Activated T-cell treated with anti-CD3 and anti-CD28 coated beads, Interleukin-2, amount 50 U/mL, for 4 hours (primary cell): ENCODE measurements around the gene CELF4. TPM values are rescaled to one million over a fixed set of nuclear protein-coding genes. Genes with fewer than 3 reads are reported as not detected.

Source experiments
- ATAC-seq, 2 donors: fragments of 200-7000 bp; cut with Tn5 transposase; one replicate each; pipeline ENCODE4 v1.10.0; 2021
- DNase-seq: peaks from one replicate; pipeline ENCODE4 v3.0.0-alpha.2; 2020
- H3K27me3 Mint-ChIP-seq: one replicate; pipeline ENCODE4 v1.8.0; 2021; ENCODE audit warnings: low read depth, mixed read lengths
- H3K36me3 Mint-ChIP-seq: one replicate; pipeline ENCODE4 v1.8.0; 2022; ENCODE audit warnings: mixed read lengths; ENCODE audit not compliant: insufficient read depth
- H3K4me1 Mint-ChIP-seq: one replicate; pipeline ENCODE4 v1.8.0; 2021; ENCODE audit warnings: low read depth, mixed read lengths
- H3K4me3 Mint-ChIP-seq: one replicate; pipeline ENCODE4 v1.8.0; 2021; ENCODE audit warnings: mild to moderate bottlenecking, moderate library complexity, mixed read lengths
- H3K9me3 Mint-ChIP-seq: one replicate; pipeline ENCODE4 v1.8.0; 2021; ENCODE audit warnings: mixed read lengths
- total RNA-seq, 3 donors: library from RNA; stranded (reverse); gene quantifications; one replicate each; pipeline ENCODE4 v1.2.1, GENCODE V29; 2021

The CELF4 gene
- total RNA-seq, 3 donors from 2014 or later: not detected

DNA sequence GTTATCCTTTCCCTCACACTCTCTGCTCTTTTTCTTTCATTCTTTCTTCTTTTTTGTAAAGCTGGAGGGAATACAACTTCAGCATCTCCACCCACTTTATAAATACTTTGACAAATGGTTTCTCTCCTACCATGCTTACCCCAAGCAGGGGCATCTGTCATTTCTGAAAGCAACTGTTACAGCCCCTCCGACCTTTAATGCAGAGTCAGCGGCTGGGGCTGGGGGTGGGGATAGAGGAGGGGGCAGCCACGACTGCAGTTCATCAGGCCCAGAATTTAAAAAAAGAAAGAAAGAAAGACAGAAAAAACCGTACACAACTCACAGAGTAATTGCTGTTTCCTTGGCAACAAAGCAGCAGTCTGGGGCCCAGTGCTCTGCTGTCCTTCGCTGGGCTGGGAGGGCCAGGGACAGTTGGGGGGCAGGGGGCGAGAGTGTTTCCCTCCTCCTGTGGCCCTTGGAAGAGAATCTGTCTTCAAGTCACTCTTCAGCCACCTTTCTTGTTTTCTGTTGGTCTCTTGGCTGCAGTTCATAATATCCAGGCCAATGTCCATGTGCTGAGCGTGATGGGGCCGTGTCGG is 53.8 kb downstream of the CELF4 start:
- H3K36me3 Mint-ChIP-seq: no peaks in the 10 kb centered on the region
- ATAC-seq (peak in 1 of 2 donors; percentile 8), DNase-seq (no peak)
- no peaks in the 10 kb centered on the region for H3K4me1 Mint-ChIP-seq
- H3K4me3 Mint-ChIP-seq: no peak overlapping the region
- peaks cover 7% of the 10 kb centered on the region for H3K9me3 Mint-ChIP-seq
- H3K27me3 Mint-ChIP-seq: no peaks in the 10 kb centered on the region

DNA sequence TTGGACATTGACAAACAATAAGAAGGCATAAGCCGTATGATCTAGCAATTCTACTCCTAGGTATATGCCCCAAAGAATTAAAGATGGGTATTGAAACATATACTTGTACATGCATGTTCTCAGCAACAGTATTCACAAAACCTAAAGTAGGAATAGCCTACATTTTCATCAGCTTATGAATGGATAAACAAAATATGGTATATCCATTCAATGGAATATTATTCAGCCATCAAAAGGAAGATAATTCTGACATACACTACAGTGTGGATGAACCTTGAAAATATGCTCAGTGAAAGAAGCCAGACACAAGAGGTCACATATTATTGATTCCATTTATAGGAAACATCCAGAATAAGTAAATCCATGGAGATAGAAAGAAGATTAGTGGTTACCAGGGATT is 56.0 kb downstream of the CELF4 start:
- ATAC-seq (no peak), DNase-seq (no peak)
- Mint-ChIP-seq H3K4me3 (no peak overlapping the region), H3K36me3 (no peaks in the 10 kb centered on the region), H3K9me3 (peaks cover 7% of the 10 kb centered on the region), H3K4me1 (no peaks in the 10 kb centered on the region), H3K27me3 (no peaks in the 10 kb centered on the region)

DNA sequence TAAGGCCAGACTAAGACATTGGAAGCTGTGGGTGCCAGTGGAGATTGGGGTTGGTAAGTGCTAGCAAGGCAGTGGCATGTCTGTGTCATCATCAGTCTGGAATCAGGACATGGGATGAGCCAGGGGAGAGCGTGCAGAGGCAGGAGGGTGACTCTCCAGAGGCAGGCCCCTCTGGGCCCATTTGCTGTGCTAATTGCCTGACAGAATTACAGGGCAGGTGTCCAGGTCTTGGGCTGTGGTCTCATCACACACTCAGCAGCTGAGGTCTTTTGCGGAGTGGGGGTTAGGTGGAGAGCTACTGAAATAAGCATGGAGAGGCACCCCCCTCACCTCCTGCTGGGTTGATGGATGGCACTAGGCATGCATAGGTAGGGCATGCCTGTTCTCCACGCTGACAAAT is 57.4 kb downstream of the CELF4 start:
- Mint-ChIP-seq H3K4me1 (no peaks in the 10 kb centered on the region), H3K36me3 (no peaks in the 10 kb centered on the region), H3K9me3 (peaks cover 7% of the 10 kb centered on the region), H3K4me3 (no peak overlapping the region), H3K27me3 (no peaks in the 10 kb centered on the region)
- no peak for DNase-seq
- ATAC-seq: no peak

DNA sequence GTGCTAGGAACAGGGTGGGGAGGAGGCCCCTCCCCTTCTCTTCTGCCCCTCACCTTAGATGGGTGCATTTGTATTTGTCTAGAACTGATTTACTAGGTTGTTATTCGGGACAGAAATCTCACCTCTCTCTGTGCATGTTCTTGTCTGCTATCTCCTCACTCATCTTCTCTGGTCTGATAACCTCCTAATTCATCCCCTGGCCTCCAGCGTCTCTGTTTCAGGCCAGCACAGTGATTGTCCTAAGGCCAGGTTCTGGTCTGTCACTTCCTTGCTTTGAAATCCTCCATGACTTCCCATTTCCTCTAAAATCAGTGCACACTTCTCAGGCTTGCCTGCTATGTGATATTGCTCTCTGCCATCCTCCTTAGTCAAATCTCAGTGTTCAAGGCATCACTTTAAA is 58.4 kb downstream of the CELF4 start:
- Mint-ChIP-seq H3K9me3 (peaks cover 7% of the 10 kb centered on the region), H3K4me3 (no peak overlapping the region), H3K27me3 (no peaks in the 10 kb centered on the region), H3K4me1 (no peaks in the 10 kb centered on the region), H3K36me3 (no peaks in the 10 kb centered on the region)
- ATAC-seq: no peak
- DNase-seq: no peak

DNA sequence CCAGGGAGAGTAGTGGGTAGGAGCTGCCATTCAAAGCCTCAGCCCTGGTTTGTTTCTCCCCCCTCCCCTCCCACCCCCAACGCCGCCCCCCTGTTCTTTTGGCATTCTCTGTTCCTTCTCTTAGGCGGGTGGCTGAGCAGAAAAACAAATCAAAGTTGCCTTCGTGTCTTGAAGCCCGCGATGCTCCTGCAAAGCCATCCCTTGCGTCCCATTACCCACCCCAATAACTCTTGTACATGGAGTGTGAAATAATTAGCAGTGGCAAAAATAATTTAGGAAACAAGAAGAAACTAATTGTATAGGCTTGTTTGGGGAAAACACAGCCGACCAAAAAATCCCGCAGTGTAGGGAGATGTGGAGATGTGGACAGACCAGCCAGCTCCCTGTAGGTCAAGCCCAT is 59.6 kb downstream of the CELF4 start:
- DNase-seq: no peak
- Mint-ChIP-seq H3K36me3 (no peaks in the 10 kb centered on the region), H3K4me3 (no peak overlapping the region), H3K9me3 (peaks cover 7% of the 10 kb centered on the region), H3K27me3 (no peaks in the 10 kb centered on the region), H3K4me1 (no peaks in the 10 kb centered on the region)
- no peak for ATAC-seq

DNA sequence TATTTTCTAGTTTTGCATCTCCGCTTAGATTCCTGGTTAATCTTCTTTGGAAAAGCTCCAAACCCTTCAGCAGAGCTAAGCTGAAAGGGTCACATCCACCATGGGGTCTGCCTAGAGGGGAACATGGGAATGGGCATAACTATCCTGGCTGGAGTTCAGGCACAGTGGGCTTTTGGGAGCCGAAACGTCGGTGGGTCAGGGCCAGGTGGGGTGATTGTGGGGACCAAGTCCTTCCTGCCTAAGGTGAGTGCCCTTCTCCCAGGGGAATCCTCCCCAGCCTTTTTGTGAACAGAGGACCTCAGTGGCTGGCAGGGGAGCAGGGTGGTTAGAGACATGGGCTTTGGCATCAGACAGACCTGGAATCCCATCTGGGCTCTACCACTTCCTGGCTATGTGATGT is 60.3 kb downstream of the CELF4 start:
- H3K4me1 Mint-ChIP-seq: no peaks in the 10 kb centered on the region
- DNase-seq (no peak), ATAC-seq (no peak)
- H3K36me3 Mint-ChIP-seq: no peaks in the 10 kb centered on the region
- H3K27me3 Mint-ChIP-seq: no peaks in the 10 kb centered on the region
- peaks cover 7% of the 10 kb centered on the region for H3K9me3 Mint-ChIP-seq
- H3K4me3 Mint-ChIP-seq: no peak overlapping the region

DNA sequence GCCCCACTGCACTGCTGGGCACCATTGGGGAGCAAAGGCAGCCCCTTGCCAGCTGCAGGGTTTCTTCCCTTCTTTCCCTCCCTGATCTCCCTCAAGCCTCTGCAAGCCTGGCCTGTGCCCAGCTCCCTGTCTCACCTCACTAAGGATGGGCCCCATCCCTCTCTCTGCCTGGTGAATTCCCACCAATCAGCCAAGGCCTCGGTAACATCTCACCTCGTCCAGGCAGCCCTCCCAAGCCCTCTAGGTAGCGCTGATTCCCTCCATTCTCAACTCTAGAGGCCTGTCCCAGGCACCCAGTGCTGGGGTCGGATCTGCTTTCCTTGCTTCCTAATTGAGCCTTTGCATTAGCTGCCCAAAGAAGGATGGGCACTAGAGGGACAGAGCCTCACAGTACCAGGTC is 63.0 kb downstream of the CELF4 start:
- Mint-ChIP-seq H3K27me3 (peaks cover 1% of the 10 kb centered on the region), H3K4me1 (no peaks in the 10 kb centered on the region), H3K9me3 (no peaks in the 10 kb centered on the region), H3K36me3 (no peaks in the 10 kb centered on the region), H3K4me3 (no peak overlapping the region)
- DNase-seq: no peak
- no peak for ATAC-seq

DNA sequence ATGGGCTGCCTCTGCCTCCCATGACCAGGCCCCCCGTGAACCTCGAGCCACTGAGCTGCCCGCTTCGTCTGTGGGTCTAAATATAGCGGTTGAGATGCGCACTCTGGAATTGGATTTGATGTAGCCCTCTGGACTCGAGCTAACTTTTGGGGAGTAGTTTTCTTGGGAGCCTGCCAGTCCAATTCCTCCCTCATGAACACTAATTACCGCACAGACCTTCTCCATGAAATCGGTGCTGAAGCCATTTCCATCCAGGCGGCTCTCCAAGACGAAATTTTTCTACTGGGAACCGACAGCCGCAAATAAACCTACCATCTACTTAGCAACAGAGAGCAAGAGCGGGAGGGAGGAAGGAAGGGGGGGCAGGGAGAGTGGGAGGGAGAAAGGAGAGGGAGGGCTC is 63.6 kb downstream of the CELF4 start:
- H3K4me1 Mint-ChIP-seq: no peaks in the 10 kb centered on the region
- H3K36me3 Mint-ChIP-seq: no peaks in the 10 kb centered on the region
- H3K4me3 Mint-ChIP-seq: no peak overlapping the region
- H3K27me3 Mint-ChIP-seq: peaks cover 1% of the 10 kb centered on the region
- DNase-seq: no peak
- no peak for ATAC-seq
- no peaks in the 10 kb centered on the region for H3K9me3 Mint-ChIP-seq

DNA sequence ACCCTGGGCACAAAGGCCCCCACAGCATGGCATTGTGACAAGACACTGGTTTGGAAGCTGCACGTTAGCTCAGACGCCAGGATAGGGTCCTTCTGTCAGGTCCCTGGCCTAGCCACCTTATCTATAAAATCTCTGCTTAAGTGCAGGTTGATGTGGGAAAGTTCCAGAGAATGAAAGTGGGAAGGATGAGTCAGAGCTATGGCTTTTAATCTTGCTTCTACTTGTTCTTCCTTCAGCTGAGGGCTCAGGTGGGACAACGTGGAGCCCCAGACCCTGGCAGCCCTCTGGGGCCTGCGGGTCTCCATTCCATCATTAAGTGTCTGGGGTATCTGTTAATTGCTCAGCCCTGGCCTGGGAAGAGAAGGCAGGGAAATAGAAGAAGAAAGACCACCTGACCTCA is 64.5 kb downstream of the CELF4 start:
- Mint-ChIP-seq H3K4me1 (no peaks in the 10 kb centered on the region), H3K9me3 (no peaks in the 10 kb centered on the region), H3K27me3 (peaks cover 1% of the 10 kb centered on the region), H3K4me3 (no peak overlapping the region), H3K36me3 (no peaks in the 10 kb centered on the region)
- ATAC-seq (no peak), DNase-seq (no peak)

DNA sequence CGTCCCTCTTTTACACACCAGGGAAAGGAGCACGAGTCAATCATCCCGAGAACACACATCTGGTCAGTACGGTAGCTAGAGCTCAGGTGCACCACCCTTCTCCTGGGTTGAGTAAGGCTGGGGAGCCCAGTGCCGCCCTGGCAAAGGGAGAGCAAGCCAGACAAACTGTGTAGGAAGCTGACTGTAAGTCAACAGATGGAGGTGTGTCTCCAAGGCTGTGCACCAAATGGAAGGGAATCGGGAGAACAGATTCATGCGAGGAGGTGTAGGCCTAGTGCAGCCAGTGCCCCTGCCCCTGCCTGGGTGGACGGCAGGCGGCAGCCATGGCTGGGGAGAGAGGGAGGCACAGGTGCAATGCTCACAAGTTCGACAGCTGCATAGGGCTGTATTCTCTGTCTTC is 65.7 kb downstream of the CELF4 start:
- Mint-ChIP-seq H3K36me3 (no peaks in the 10 kb centered on the region), H3K9me3 (no peaks in the 10 kb centered on the region), H3K4me3 (no peak overlapping the region), H3K27me3 (peaks cover 1% of the 10 kb centered on the region), H3K4me1 (no peaks in the 10 kb centered on the region)
- no peak for DNase-seq
- ATAC-seq: no peak

DNA sequence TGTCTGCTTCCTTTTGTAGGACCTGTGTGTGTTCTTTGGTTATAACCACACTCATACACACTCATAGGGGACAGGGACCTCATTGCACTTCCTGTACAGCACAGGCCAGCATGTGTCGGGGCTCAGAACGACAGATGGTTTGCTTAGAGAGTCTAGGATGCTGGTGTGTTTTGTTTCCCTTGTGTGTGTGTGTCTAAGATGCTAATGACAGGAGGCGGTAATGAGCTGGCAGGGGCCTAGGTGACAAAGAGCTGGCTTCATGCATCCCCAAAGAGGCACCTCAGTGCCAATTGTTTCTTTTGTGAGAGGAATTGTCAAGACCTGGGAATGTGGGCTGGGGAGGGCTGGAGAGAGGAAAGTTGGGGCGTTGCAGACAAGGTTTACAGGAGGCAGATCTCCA is 66.6 kb downstream of the CELF4 start:
- Mint-ChIP-seq H3K4me1 (no peaks in the 10 kb centered on the region), H3K9me3 (no peaks in the 10 kb centered on the region), H3K27me3 (peaks cover 1% of the 10 kb centered on the region), H3K4me3 (no peak overlapping the region), H3K36me3 (no peaks in the 10 kb centered on the region)
- DNase-seq: no peak
- no peak for ATAC-seq

DNA sequence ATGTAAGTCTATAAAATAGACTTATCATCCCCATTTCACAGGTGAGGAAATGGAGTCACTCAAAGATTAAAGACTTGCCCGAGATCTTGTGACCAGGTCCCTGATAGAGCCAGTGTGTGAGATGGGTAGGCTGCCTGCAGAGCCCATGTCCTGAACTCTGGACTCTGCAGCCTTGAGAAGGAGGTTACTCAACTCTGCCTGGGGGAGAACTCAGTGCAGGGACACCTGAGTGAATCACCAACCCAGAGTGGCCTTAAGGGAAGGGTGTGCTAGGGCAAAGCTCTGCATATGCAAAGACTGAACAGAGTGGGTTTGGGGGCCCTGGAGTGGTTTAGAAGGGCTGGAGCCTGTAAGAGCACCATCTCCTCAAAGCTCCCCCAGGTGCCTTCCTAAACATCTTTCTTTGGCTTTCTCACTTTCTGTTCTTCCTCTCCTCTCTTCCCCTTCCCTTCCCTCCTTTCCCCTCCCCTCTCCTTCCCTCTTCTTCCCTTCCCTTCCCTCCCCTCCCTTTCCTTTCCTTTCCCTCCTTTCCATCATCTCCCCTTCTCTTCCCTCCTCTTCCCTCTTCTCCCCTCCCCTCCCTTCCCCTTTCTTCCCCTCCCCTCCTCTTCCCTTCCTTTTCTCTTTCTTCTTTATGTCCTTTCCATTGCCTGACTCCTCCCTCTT is 67.6 kb downstream of the CELF4 start:
- H3K9me3 Mint-ChIP-seq: no peaks in the 10 kb centered on the region
- H3K4me3 Mint-ChIP-seq: no peak overlapping the region
- H3K36me3 Mint-ChIP-seq: no peaks in the 10 kb centered on the region
- ATAC-seq (no peak), DNase-seq (no peak)
- H3K27me3 Mint-ChIP-seq: peaks cover 4% of the 10 kb centered on the region
- H3K4me1 Mint-ChIP-seq: no peaks in the 10 kb centered on the region

DNA sequence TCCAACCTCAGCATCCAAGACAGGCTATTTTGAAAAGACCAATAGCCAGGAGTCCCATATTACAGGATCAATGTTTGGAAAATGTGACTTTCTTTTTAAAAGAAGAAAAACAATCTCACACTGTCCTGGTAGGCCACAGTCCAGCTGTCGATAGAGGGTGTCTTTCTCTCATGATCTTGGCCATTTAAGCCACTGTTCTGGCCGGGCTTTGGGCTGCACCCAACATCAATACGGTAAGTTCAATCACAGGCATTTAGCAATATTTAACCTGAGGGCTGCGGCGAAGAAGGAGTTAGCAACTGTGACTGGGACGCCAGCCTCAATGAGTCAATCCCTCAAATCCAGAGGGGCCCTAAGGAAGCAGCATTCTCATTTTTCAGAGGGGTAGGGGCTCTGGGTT is 69.0 kb downstream of the CELF4 start:
- ATAC-seq: no peak
- Mint-ChIP-seq H3K36me3 (no peaks in the 10 kb centered on the region), H3K4me1 (no peaks in the 10 kb centered on the region), H3K9me3 (no peaks in the 10 kb centered on the region), H3K27me3 (peaks cover 8% of the 10 kb centered on the region), H3K4me3 (no peak overlapping the region)
- DNase-seq: no peak

DNA sequence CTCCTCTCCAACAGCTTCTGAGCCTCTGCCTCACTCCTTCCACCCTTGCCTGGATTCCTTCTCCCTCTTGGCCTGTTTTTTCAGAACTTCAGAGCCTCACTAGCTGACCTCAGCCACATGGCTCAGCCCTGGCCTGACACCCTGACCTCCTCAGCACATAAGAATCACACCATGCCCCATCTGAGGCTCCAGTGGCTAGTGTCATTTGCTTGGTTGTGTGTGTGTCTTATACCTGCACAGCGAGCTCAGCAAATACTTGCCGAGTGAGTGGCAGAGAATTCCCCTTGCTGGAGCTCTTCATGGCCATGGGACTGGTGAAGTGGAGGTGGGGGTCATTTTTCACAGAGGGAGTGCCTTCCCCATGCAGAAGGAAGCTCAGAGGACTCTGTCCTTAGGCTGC is 70.2 kb downstream of the CELF4 start:
- no peak for DNase-seq
- no peak overlapping the region for H3K4me3 Mint-ChIP-seq
- no peaks in the 10 kb centered on the region for H3K4me1 Mint-ChIP-seq

DNA sequence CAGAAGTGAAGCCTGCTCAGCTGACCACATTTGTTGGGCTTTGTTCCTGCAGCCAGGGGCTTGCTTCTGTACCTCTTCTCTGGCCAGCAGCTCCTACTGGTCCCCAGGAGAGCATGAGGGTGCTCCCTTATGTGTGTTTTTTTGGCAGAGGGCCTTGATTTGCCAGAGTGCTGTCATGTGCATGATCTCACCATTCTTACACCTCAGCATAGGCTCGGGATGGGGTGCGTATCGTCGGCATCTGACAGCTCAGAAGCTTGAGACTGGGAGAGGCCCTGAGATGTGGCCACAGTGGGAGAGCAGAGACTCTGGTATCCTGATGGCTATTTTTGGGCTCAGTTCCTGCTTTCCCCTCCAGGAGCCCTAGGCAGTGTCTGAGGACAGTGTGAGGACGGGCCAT is 71.2 kb downstream of the CELF4 start:
- H3K36me3 Mint-ChIP-seq: no peaks in the 10 kb centered on the region

More for the DNA sequence above, 70.2 kb downstream of the CELF4 start:
- Mint-ChIP-seq H3K36me3 (no peaks in the 10 kb centered on the region), H3K9me3 (no peaks in the 10 kb centered on the region), H3K27me3 (peaks cover 15% of the 10 kb centered on the region)
- ATAC-seq: no peak

More for the DNA sequence above, 71.2 kb downstream of the CELF4 start:
- Mint-ChIP-seq H3K27me3 (peaks cover 18% of the 10 kb centered on the region), H3K4me1 (no peaks in the 10 kb centered on the region), H3K9me3 (no peaks in the 10 kb centered on the region), H3K4me3 (no peak overlapping the region)
- DNase-seq (no peak), ATAC-seq (no peak)
